Bronchial epithelial cell (primary cell): ENCODE data around the gene TRIM31. TPM values are rescaled to one million over a fixed set of nuclear protein-coding genes. Genes with fewer than 3 reads are reported as not detected.

ENCODE experiments used
- DNase-seq: peaks from one replicate; pipeline ENCODE4 v3.0.0-alpha.2; 2010; ENCODE audit warnings: low read depth
- FAIRE-seq: peaks from 2 replicates; lab custom pipeline; 2011; peaks lifted over from hg19 to GRCh38; lab: Jason Lieb, UNC
- H3K27me3 ChIP-seq: 2 replicates; pipeline ENCODE4 v1.5.1; 2011; ENCODE audit warnings: low read length; ENCODE audit not compliant: control insufficient read depth, insufficient read depth
- H3K36me3 ChIP-seq: 2 replicates; pipeline ENCODE4 v1.5.1; 2011; ENCODE audit warnings: low read length; ENCODE audit not compliant: control insufficient read depth, insufficient read depth
- H3K4me3 ChIP-seq: 2 replicates; pipeline ENCODE4 v1.5.1; 2011; ENCODE audit warnings: mild to moderate bottlenecking, low read depth, low read length, control low read depth
- total RNA-seq: library from RNA; depleted of rRNA; stranded (reverse); fragments of >200 nt; gene quantifications from 2 replicates; pipeline ENCODE4 v1.2.1, GENCODE V29; 2014
- TF ChIP-seq, protein P1 (sequence below): IDR thresholded peaks from 2 replicates; pipeline ENCODE4 v1.5.1; 2011; ENCODE audit warnings: mild to moderate bottlenecking, moderate library complexity, low read length, control low read depth, inconsistent platforms; ENCODE audit not compliant: insufficient read depth, severe bottlenecking

Gene TRIM31
- total RNA-seq, 1 donor from 2014 or later: not detected

DNA sequence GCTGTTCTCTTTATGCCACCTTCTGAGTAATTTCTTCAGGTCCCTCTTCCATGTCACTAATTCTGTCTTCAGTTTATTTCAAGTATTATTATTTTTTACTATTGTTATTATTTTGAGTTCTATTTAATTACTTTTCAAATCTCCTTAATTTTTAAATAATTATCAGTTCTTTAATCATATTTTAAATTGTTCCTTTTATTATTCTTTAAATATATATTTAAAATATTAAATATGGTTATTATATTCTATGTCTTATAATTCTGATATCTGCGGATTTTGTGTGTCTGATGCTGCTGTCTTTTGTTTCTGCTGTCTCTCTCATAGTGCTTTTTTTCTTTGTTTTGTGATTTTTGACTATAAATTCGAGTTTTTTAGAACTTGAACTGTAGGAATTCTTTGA lies 49.6 kb downstream of the TRIM31 start:
- TF ChIP-seq, protein P1, sequence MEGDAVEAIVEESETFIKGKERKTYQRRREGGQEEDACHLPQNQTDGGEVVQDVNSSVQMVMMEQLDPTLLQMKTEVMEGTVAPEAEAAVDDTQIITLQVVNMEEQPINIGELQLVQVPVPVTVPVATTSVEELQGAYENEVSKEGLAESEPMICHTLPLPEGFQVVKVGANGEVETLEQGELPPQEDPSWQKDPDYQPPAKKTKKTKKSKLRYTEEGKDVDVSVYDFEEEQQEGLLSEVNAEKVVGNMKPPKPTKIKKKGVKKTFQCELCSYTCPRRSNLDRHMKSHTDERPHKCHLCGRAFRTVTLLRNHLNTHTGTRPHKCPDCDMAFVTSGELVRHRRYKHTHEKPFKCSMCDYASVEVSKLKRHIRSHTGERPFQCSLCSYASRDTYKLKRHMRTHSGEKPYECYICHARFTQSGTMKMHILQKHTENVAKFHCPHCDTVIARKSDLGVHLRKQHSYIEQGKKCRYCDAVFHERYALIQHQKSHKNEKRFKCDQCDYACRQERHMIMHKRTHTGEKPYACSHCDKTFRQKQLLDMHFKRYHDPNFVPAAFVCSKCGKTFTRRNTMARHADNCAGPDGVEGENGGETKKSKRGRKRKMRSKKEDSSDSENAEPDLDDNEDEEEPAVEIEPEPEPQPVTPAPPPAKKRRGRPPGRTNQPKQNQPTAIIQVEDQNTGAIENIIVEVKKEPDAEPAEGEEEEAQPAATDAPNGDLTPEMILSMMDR: no peak
- no peak overlapping the region for H3K4me3 ChIP-seq
- H3K27me3 ChIP-seq: no peaks in the 10 kb centered on the region
- FAIRE-seq (no peak), DNase-seq (no peak)
- no peaks in the 10 kb centered on the region for H3K36me3 ChIP-seq

DNA sequence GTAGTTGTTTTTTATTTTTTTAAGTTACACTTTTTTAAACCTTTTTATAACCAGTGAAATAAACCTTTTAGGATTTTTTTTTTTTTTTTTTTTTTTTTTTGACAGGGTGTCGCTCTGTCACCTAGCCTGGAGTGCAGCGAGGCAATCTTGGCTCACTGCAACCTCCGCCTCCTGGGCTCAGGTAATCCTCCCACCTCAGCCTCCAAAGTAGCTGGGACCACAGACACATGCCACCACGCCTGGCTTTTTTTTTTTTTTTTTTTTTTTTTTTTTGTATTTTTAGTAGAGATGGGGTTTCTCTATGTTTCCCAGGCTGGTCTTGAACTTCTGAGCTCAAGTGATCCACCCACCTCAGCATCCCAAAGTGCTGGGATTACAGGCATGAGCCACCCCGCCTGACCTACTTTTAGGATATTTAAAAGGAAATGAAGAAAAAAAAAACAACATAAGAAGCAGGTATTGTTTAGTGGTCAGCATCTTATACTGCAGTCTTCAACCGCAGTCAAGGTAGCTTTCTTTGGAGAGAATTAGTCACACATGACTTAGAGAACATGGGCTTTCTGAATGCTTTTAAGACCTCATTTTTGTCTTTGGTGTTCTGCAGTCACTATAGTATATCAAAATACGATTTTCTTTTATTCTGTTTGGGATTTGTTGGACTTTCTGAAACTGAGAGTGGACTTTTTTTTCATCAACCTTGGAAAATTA lies 50.3 kb downstream of the TRIM31 start:
- H3K27me3 ChIP-seq: no peaks in the 10 kb centered on the region
- H3K4me3 ChIP-seq: no peak overlapping the region
- TF ChIP-seq, protein P1: no peak
- H3K36me3 ChIP-seq: no peaks in the 10 kb centered on the region
- no peak for DNase-seq
- no peak for FAIRE-seq

DNA sequence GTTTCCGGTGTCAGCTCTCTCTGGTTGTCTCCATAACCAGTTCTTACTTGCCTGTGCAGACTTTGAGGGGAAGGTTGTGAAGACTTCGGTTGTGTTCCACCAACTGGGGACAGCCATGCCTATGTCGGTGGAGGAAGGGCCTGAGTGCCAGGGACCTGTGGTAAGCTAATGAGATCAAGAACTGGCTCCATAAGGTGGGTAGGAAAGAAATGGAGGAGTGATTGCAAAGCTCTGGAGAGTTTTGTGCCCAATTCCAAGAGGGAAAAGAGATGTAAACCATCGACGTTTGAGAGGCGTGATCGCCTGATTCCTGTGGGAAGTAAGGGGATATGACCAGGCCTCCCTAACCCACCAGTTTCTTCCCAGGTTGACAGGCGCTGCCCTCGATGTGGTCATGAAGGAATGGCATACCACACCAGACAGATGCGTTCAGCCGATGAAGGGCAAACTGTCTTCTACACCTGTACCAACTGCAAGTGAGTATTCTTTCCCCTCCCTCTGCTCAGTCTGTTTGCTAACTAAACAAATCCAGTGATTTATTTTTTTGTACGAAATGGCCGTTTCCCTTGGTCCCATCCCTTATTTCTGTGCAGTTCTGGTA lies 50.9 kb downstream of the TRIM31 start:
- FAIRE-seq: no peak
- peak; percentile 38 for DNase-seq

DNA sequence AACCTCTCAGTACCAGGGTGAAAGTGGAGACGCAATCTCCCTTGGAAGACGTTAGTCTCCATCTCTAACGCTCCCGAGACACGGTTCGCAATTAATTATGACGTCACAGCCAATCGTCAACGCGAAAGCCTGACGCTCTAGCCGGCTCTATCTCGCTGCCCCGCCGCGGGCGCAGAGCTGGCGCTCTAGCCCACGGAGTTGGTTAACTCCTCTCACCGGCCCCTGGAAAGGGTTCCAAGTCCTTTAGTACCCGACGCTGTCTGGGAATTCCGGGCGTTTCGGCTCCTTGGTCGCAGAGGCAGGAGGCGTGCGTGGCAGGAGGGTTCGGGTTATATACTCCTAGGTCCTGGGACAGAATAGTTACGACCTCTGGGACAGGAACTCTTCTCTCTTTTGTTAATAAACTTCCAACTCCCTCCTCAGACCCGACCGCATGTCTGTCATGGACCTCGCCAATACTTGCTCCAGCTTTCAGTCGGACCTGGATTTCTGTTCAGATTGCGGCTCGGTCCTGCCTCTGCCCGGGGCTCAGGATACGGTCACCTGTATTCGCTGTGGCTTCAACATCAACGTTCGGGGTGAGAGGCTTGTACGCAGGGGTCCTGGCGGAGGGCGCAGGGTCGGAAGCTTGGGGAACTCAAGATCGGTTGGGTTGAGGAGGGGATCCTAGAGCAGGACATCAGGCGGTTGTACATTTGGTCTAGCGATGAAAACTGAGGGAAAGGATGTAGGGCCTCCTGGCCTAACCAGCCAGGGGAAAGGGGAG lies 51.6 kb downstream of the TRIM31 start, which contains the start of gene POLR1H:
Gene POLR1H, plus strand, starts transcription at position 174 of the 766 bp plus-strand sequence. Its CDS starts 260 bp downstream, at position 434.
- Histone ChIP-seq H3K27me3 (no peaks in the 10 kb centered on the region), H3K36me3 (no peaks in the 10 kb centered on the region), H3K4me3 (peak within 1 kb of the TSS; percentile 73)
- FAIRE-seq (no peak), DNase-seq (peak; percentile 89)
- TF ChIP-seq, protein P1: no peak

More for the DNA sequence above, 50.9 kb downstream of the TRIM31 start:
- TF ChIP-seq, protein P1: no peak
- Histone ChIP-seq H3K36me3 (no peaks in the 10 kb centered on the region), H3K27me3 (no peaks in the 10 kb centered on the region), H3K4me3 (peak overlapping the region; percentile 73)

DNA sequence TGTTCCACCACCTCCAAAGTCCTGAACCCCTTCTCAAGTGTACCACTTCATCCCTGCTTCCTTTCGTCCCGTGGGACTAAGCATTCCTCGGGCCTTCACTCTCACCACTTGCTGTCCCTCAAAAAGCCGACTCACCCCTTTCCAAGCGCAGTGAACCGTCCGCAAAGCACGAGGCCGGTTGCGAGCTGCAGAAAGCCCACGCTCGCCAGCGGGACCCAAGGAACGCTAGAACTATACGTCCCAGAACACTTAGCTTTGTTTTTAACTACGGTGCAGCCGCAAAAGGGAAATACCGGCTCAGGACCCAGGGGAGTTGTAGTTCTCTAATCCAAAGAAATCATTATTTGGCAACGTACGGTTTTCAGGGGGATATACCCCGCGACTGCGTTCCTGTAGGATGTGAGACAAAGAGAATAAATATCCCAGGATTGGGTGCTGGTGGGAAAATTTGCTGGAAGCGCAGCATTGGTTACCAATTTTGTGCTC lies 52.2 kb downstream of the TRIM31 start:
- H3K4me3 ChIP-seq: peak overlapping the region; percentile 73
- no peak for FAIRE-seq
- H3K36me3 ChIP-seq: no peaks in the 10 kb centered on the region
- no peaks in the 10 kb centered on the region for H3K27me3 ChIP-seq
- DNase-seq: no peak
- TF ChIP-seq, protein P1: no peak
